H1 (cell line): Measurements from ENCODE around the gene FAM50B. TPM values are rescaled to one million over a fixed set of nuclear protein-coding genes. Genes with fewer than 3 reads are reported as not detected.

Experiments
- BRCA1 ChIP-seq: IDR thresholded peaks from 2 replicates; pipeline ENCODE4 v1.6.1; 2012; ENCODE audit warnings: low read depth, low read length, improper control_type of control experiment
- EP300 ChIP-seq, 2 experiments: IDR thresholded peaks; 1 replicate in 1 of 2; 2 replicates in 1 of 2; pipeline ENCODE4 v1.6.1; 2011 to 2012; ENCODE audit warnings: low read depth in 2 of 2, low read length in 2 of 2, mild to moderate bottlenecking in 2 of 2, borderline replicate concordance in 1 of 2, inconsistent platforms in 1 of 2, moderate library complexity in 1 of 2
- EZH2 ChIP-seq: fragments of 200-600 bp; sonication (generic); IDR thresholded peaks from 2 replicates; pipeline ENCODE4 v1.7.1; 2012; ENCODE audit warnings: low read depth, mild to moderate bottlenecking, moderate library complexity, low read length, inconsistent platforms; ENCODE audit not compliant: severe bottlenecking
- FOSL1 ChIP-seq: IDR thresholded peaks from 2 replicates; pipeline ENCODE4 v1.6.1; 2011; ENCODE audit warnings: mild to moderate bottlenecking, low read depth, low read length, moderate library complexity; ENCODE audit not compliant: insufficient read depth
- NANOG ChIP-seq: IDR thresholded peaks from 2 replicates; pipeline ENCODE4 v1.6.1; 2011; ENCODE audit warnings: low read length, low read depth, mild to moderate bottlenecking, inconsistent platforms; ENCODE audit not compliant: insufficient read depth, poor library complexity, severe bottlenecking
- SAP30 ChIP-seq: fragments of 300-600 bp; sonication (generic); IDR thresholded peaks from 2 replicates; pipeline ENCODE4 v1.7.1; 2012; ENCODE audit warnings: low read length, moderate library complexity, mild to moderate bottlenecking, inconsistent platforms; ENCODE audit not compliant: insufficient read depth, insufficient replicate concordance
- polyA plus RNA-seq, 7 experiments: library from polyadenylated mRNA; depleted of rRNA in 3 of 7; stranded (reverse) in 5 of 7; unstranded in 2 of 7; fragments of >200 nt in 5 of 7; fragments of 200-250 nt in 2 of 7; gene quantifications; 1 replicate in 5 of 7; 2 replicates in 1 of 7; 4 replicates in 1 of 7; pipeline versions ENCODE4 v1.2.1 to v1.2.3, GENCODE V29; 2011 to 2013; ENCODE audit warnings: missing spikeins in 2 of 7, mixed read lengths in 2 of 7
- total RNA-seq: library from RNA; stranded (reverse); fragmentation: NEBNext Ultra II Directional; extraction: Animal tissue kit (Norgen Biotek cat#: 25700); gene quantifications from 2 replicates; pipeline ENCODE4 v1.2.1, GENCODE V29; 2021

Gene FAM50B
- total and polyA plus RNA-seq, 2 of the 8 experiments (the other 6 are each of a cell fraction or from before 2014, with no cell fraction given), result 3.1 to 3.2 TPM

DNA sequence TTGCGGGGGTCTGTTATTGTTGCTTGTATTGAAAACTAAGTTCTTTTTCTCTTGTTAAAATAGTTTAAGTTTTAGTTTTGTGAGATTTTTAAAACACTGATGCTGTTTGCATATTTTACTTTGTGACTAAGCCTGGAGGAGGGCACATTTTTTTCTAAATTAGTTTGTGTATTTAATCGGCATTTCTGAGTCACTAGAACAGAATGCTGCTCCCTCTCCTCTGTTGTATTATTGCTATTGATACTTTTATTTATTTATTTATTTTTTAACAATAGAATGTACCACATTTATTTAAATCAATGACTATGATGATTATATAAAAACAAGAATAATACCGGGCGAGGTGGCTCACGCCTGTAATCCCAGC, 5.1 kb upstream of the FAM50B start (continued):
- no peak for TF ChIP-seq EZH2
- no peak for TF ChIP-seq EP300 (IDR thresholded peaks at IDR 0.05; ENCODE audit: borderline replicate concordance in 1 of 2, low read depth in 2 of 2, low read length in 2 of 2)
- no peak for TF ChIP-seq NANOG
- TF ChIP-seq SAP30, result no peak
- TF ChIP-seq FOSL1, result no peak
- no peak for TF ChIP-seq BRCA1
- TF ChIP-seq, all 59 proteins: peak for 0
